Measurements from ENCODE around the gene GABRA5.

The GABRA5 gene

GRCh38 chr15:26879706-26880105 is 12.8 kb downstream of the GABRA5 start:
- Histone ChIP-seq H3K36me3 (ENCODE audit: control insufficient read depth, low read depth, low read length) (no peaks in the 10 kb centered on the region), H3K27me3 (ENCODE audit: control insufficient read depth, insufficient read depth, low read length) (no peaks in the 10 kb centered on the region), H3K27ac (ENCODE audit: low read length) (no peak overlapping the region), H3K9me3 (ENCODE audit: control insufficient read depth, low read depth, low read length) (no peaks in the 10 kb centered on the region), H3K4me1 (ENCODE audit: control insufficient read depth, low read depth, low read length) (no peaks in the 10 kb centered on the region), H3K9ac (ENCODE audit: low read length) (no peak overlapping the region), H3K4me3 (ENCODE audit: low read length) (no peak overlapping the region)

- Histone ChIP-seq H3K4me1 (ENCODE audit: control insufficient read depth, low read depth, low read length) (no peaks in the 10 kb centered on the region), H3K27ac (ENCODE audit: low read length) (no peak overlapping the region), H3K4me3 (ENCODE audit: low read length) (no peak overlapping the region), H3K9ac (ENCODE audit: low read length) (no peak overlapping the region), H3K27me3 (ENCODE audit: control insufficient read depth, insufficient read depth, low read length) (no peaks in the 10 kb centered on the region), H3K36me3 (ENCODE audit: control insufficient read depth, low read depth, low read length) (no peaks in the 10 kb centered on the region), H3K9me3 (ENCODE audit: control insufficient read depth, low read depth, low read length) (no peaks in the 10 kb centered on the region)
Measured at GRCh38 chr15:26882112-26882511, 15.2 kb downstream of the GABRA5 start.

- Histone ChIP-seq H3K27ac (ENCODE audit: low read length) (no peak overlapping the region), H3K4me1 (ENCODE audit: control insufficient read depth, low read depth, low read length) (no peaks in the 10 kb centered on the region), H3K27me3 (ENCODE audit: control insufficient read depth, insufficient read depth, low read length) (no peaks in the 10 kb centered on the region), H3K4me3 (ENCODE audit: low read length) (no peak overlapping the region), H3K36me3 (ENCODE audit: control insufficient read depth, low read depth, low read length) (no peaks in the 10 kb centered on the region), H3K9ac (ENCODE audit: low read length) (no peak overlapping the region), H3K9me3 (ENCODE audit: control insufficient read depth, low read depth, low read length) (no peaks in the 10 kb centered on the region)
Measured at GRCh38 chr15:26882616-26883365, 15.9 kb downstream of the GABRA5 start.

GRCh38 chr15:26883466-26883865 is 16.6 kb downstream of the GABRA5 start:
- Histone ChIP-seq H3K27ac (ENCODE audit: low read length) (no peak overlapping the region), H3K27me3 (ENCODE audit: control insufficient read depth, insufficient read depth, low read length) (no peaks in the 10 kb centered on the region), H3K9ac (ENCODE audit: low read length) (no peak overlapping the region), H3K4me1 (ENCODE audit: control insufficient read depth, low read depth, low read length) (no peaks in the 10 kb centered on the region), H3K4me3 (ENCODE audit: low read length) (no peak overlapping the region), H3K36me3 (ENCODE audit: control insufficient read depth, low read depth, low read length) (no peaks in the 10 kb centered on the region), H3K9me3 (ENCODE audit: control insufficient read depth, low read depth, low read length) (no peaks in the 10 kb centered on the region)

GRCh38 chr15:26886566-26886965 is 19.7 kb downstream of the GABRA5 start:
- H3K9ac ChIP-seq (ENCODE audit: low read length): no peak overlapping the region
- no peak overlapping the region for H3K27ac ChIP-seq (ENCODE audit: low read length)
- no peaks in the 10 kb centered on the region for H3K36me3 ChIP-seq (ENCODE audit: control insufficient read depth, low read depth, low read length)
- no peaks in the 10 kb centered on the region for H3K4me1 ChIP-seq (ENCODE audit: control insufficient read depth, low read depth, low read length)
- H3K9me3 ChIP-seq (ENCODE audit: control insufficient read depth, low read depth, low read length): no peaks in the 10 kb centered on the region
- H3K27me3 ChIP-seq (ENCODE audit: control insufficient read depth, insufficient read depth, low read length): no peaks in the 10 kb centered on the region
- no peak overlapping the region for H3K4me3 ChIP-seq (ENCODE audit: low read length)

- Histone ChIP-seq H3K36me3 (ENCODE audit: control insufficient read depth, low read depth, low read length) (no peaks in the 10 kb centered on the region), H3K4me3 (ENCODE audit: low read length) (no peak overlapping the region), H3K9me3 (ENCODE audit: control insufficient read depth, low read depth, low read length) (no peaks in the 10 kb centered on the region), H3K27me3 (ENCODE audit: control insufficient read depth, insufficient read depth, low read length) (no peaks in the 10 kb centered on the region), H3K4me1 (ENCODE audit: control insufficient read depth, low read depth, low read length) (no peaks in the 10 kb centered on the region), H3K27ac (ENCODE audit: low read length) (no peak overlapping the region), H3K9ac (ENCODE audit: low read length) (no peak overlapping the region)
Measured at GRCh38 chr15:26887926-26888666, 21.2 kb downstream of the GABRA5 start.

- no peaks in the 10 kb centered on the region for H3K4me1 ChIP-seq (ENCODE audit: control insufficient read depth, low read depth, low read length)
- H3K27ac ChIP-seq (ENCODE audit: low read length): no peak overlapping the region
- H3K4me3 ChIP-seq (ENCODE audit: low read length): no peak overlapping the region
- no peak overlapping the region for H3K9ac ChIP-seq (ENCODE audit: low read length)
- no peaks in the 10 kb centered on the region for H3K27me3 ChIP-seq (ENCODE audit: control insufficient read depth, insufficient read depth, low read length)
- H3K9me3 ChIP-seq (ENCODE audit: control insufficient read depth, low read depth, low read length): no peaks in the 10 kb centered on the region
- no peaks in the 10 kb centered on the region for H3K36me3 ChIP-seq (ENCODE audit: control insufficient read depth, low read depth, low read length)
Measured at GRCh38 chr15:26888761-26889160, 21.9 kb downstream of the GABRA5 start.

- no peaks in the 10 kb centered on the region for H3K36me3 ChIP-seq (ENCODE audit: control insufficient read depth, low read depth, low read length)
- H3K4me3 ChIP-seq (ENCODE audit: low read length): no peak overlapping the region
- H3K27me3 ChIP-seq (ENCODE audit: control insufficient read depth, insufficient read depth, low read length): no peaks in the 10 kb centered on the region
- H3K9ac ChIP-seq (ENCODE audit: low read length): no peak overlapping the region
- H3K9me3 ChIP-seq (ENCODE audit: control insufficient read depth, low read depth, low read length): no peaks in the 10 kb centered on the region
- no peaks in the 10 kb centered on the region for H3K4me1 ChIP-seq (ENCODE audit: control insufficient read depth, low read depth, low read length)
- H3K27ac ChIP-seq (ENCODE audit: low read length): no peak overlapping the region
Measured at GRCh38 chr15:26889298-26889898, 22.5 kb downstream of the GABRA5 start.

- H3K4me1 ChIP-seq (ENCODE audit: control insufficient read depth, low read depth, low read length): no peaks in the 10 kb centered on the region
- no peak overlapping the region for H3K9ac ChIP-seq (ENCODE audit: low read length)
- H3K27me3 ChIP-seq (ENCODE audit: control insufficient read depth, insufficient read depth, low read length): no peaks in the 10 kb centered on the region
- no peak overlapping the region for H3K4me3 ChIP-seq (ENCODE audit: low read length)
- no peak overlapping the region for H3K27ac ChIP-seq (ENCODE audit: low read length)
- H3K9me3 ChIP-seq (ENCODE audit: control insufficient read depth, low read depth, low read length): no peaks in the 10 kb centered on the region
- H3K36me3 ChIP-seq (ENCODE audit: control insufficient read depth, low read depth, low read length): no peaks in the 10 kb centered on the region
Measured at GRCh38 chr15:26890451-26890850, 23.6 kb downstream of the GABRA5 start.

- Histone ChIP-seq H3K4me1 (ENCODE audit: control insufficient read depth, low read depth, low read length) (no peaks in the 10 kb centered on the region), H3K9me3 (ENCODE audit: control insufficient read depth, low read depth, low read length) (no peaks in the 10 kb centered on the region), H3K27ac (ENCODE audit: low read length) (no peak overlapping the region), H3K36me3 (ENCODE audit: control insufficient read depth, low read depth, low read length) (no peaks in the 10 kb centered on the region), H3K4me3 (ENCODE audit: low read length) (no peak overlapping the region), H3K27me3 (ENCODE audit: control insufficient read depth, insufficient read depth, low read length) (no peaks in the 10 kb centered on the region), H3K9ac (ENCODE audit: low read length) (no peak overlapping the region)
Measured at GRCh38 chr15:26890988-26891387, 24.1 kb downstream of the GABRA5 start.

- Histone ChIP-seq H3K27ac (ENCODE audit: low read length) (no peak overlapping the region), H3K4me3 (ENCODE audit: low read length) (no peak overlapping the region), H3K9me3 (ENCODE audit: control insufficient read depth, low read depth, low read length) (no peaks in the 10 kb centered on the region), H3K9ac (ENCODE audit: low read length) (no peak overlapping the region), H3K27me3 (ENCODE audit: control insufficient read depth, insufficient read depth, low read length) (no peaks in the 10 kb centered on the region), H3K4me1 (ENCODE audit: control insufficient read depth, low read depth, low read length) (no peaks in the 10 kb centered on the region), H3K36me3 (ENCODE audit: control insufficient read depth, low read depth, low read length) (no peaks in the 10 kb centered on the region)
Measured at GRCh38 chr15:26891448-26892181, 24.8 kb downstream of the GABRA5 start.
